GM06990 (cell line): ENCODE measurements around the gene ACTL8.

Source experiments
- DNase-seq: peaks from one replicate; pipeline ENCODE4 v3.0.0-alpha.2; 2011; ENCODE audit not compliant: insufficient read length; ENCODE audit errors: extremely low read depth
- H3K27me3 ChIP-seq: replicated peaks from 2 replicates; pipeline ENCODE4 v1.6.0; 2011; ENCODE audit warnings: low read length; ENCODE audit not compliant: control insufficient read depth, insufficient read depth
- H3K36me3 ChIP-seq: 2 replicates; pipeline ENCODE4 v1.5.1; 2011; ENCODE audit warnings: low read length; ENCODE audit not compliant: control insufficient read depth, insufficient read depth
- H3K4me3 ChIP-seq: replicated peaks from 2 replicates; pipeline ENCODE4 v1.5.1; 2011; ENCODE audit warnings: low read depth, mild to moderate bottlenecking, control low read depth, low read length
- CTCF ChIP-seq: IDR thresholded peaks from 2 replicates; pipeline ENCODE4 v1.5.1; 2011; ENCODE audit warnings: low read length, control low read depth, mild to moderate bottlenecking, inconsistent platforms; ENCODE audit not compliant: insufficient read depth, poor library complexity, severe bottlenecking

Gene ACTL8

GRCh38 chr1:17780916-17781315 is 25.8 kb downstream of the ACTL8 start:
- no peak for TF ChIP-seq CTCF
- Histone ChIP-seq H3K4me3 (no peak overlapping the region), H3K27me3 (peaks cover 2% of the 10 kb centered on the region), H3K36me3 (no peaks in the 10 kb centered on the region)
- no peak for DNase-seq

GRCh38 chr1:17789926-17790325 is 34.8 kb downstream of the ACTL8 start:
- Histone ChIP-seq H3K4me3 (no peak overlapping the region), H3K27me3 (no peaks in the 10 kb centered on the region; the same call in none of the 2 replicates), H3K36me3 (no peaks in the 10 kb centered on the region)
- no peak for TF ChIP-seq CTCF
- no peak for DNase-seq

- Histone ChIP-seq H3K36me3 (no peaks in the 10 kb centered on the region), H3K4me3 (no peak overlapping the region), H3K27me3 (no peaks in the 10 kb centered on the region; the same call in none of the 2 replicates)
- no peak for TF ChIP-seq CTCF
- no peak for DNase-seq
Measured at GRCh38 chr1:17790383-17791054, 35.4 kb downstream of the ACTL8 start.

GRCh38 chr1:17791055-17791390 is 35.9 kb downstream of the ACTL8 start:
- no peaks in the 10 kb centered on the region; the same call in none of the 2 replicates for H3K27me3 ChIP-seq
- H3K4me3 ChIP-seq: no peak overlapping the region
- H3K36me3 ChIP-seq: no peaks in the 10 kb centered on the region
- no peak for DNase-seq
- TF ChIP-seq CTCF: no peak

GRCh38 chr1:17791480-17791879 is 36.3 kb downstream of the ACTL8 start:
- Histone ChIP-seq H3K36me3 (no peaks in the 10 kb centered on the region), H3K27me3 (no peaks in the 10 kb centered on the region; the same call in none of the 2 replicates), H3K4me3 (no peak overlapping the region)
- DNase-seq: no peak
- no peak for TF ChIP-seq CTCF

- TF ChIP-seq CTCF: no peak
- no peak for DNase-seq
- H3K4me3 ChIP-seq: no peak overlapping the region
- H3K36me3 ChIP-seq: no peaks in the 10 kb centered on the region
- no peaks in the 10 kb centered on the region; the same call in none of the 2 replicates for H3K27me3 ChIP-seq
Measured at GRCh38 chr1:17792421-17792820, 37.3 kb downstream of the ACTL8 start.
